ENCODE results near the gene AURKA.
"Not testable (repeated sequence)": the region's sequence is repeated elsewhere in the genome, so short reads cannot be mapped to it uniquely, and the experiment has no call there.

Gene AURKA

GRCh38 chr20:56412473-56412790, 20.4 kb upstream of the AURKA start:
- Histone ChIP-seq H3K27me3 (ENCODE audit: insufficient read depth, poor library complexity, severe bottlenecking) (no peaks in the 10 kb centered on the region), H3K4me3 (ENCODE audit: severe bottlenecking) (no peak overlapping the region), H3K36me3 (ENCODE audit: low read depth) (peaks cover 6% of the 10 kb centered on the region), H3K9me3 (ENCODE audit: severe bottlenecking) (no peaks in the 10 kb centered on the region), H3K27ac (ENCODE audit: poor library complexity, severe bottlenecking) (no peak overlapping the region), H3K4me1 (ENCODE audit: insufficient read depth, poor library complexity, severe bottlenecking) (no peaks in the 10 kb centered on the region)
- TF ChIP-seq CTCF (IDR thresholded peaks at IDR 0.05; ENCODE audit: poor library complexity, severe bottlenecking), result no peak
- DNase-seq (ENCODE audit: low spot score) (no peak), ATAC-seq (ENCODE audit: low read depth) (no peak)

GRCh38 chr20:56411759-56412472, 19.9 kb upstream of the AURKA start, which contains the start of gene CASS4:
Gene CASS4 (plus strand): TSS chr20:56412260. CDS start chr20:56412459, 199 bp downstream.
- no peak within 1 kb of the TSS for H3K4me3 ChIP-seq (ENCODE audit: severe bottlenecking)
- peak; percentile 24; the same call in 2 of the 3 replicates for ATAC-seq (ENCODE audit: low read depth)

GRCh38 chr20:56411287-56411686, 19.3 kb upstream of the AURKA start:
- not testable (repeated sequence) for H3K27me3 ChIP-seq (ENCODE audit: insufficient read depth, poor library complexity, severe bottlenecking); DNase-seq (ENCODE audit: low spot score); H3K9me3 ChIP-seq (ENCODE audit: severe bottlenecking); H3K4me3 ChIP-seq (ENCODE audit: severe bottlenecking); ATAC-seq (ENCODE audit: low read depth); H3K27ac ChIP-seq (ENCODE audit: poor library complexity, severe bottlenecking); H3K4me1 ChIP-seq (ENCODE audit: insufficient read depth, poor library complexity, severe bottlenecking)
- H3K36me3 ChIP-seq (ENCODE audit: low read depth), result peaks cover 18% of the 10 kb centered on the region

More at GRCh38 chr20:56411759-56412472, 19.9 kb upstream of the AURKA start, which contains the start of gene CASS4:
- no peaks in the 10 kb centered on the region for H3K27me3 ChIP-seq (ENCODE audit: insufficient read depth, poor library complexity, severe bottlenecking)
- TF ChIP-seq CTCF (IDR thresholded peaks at IDR 0.05; ENCODE audit: poor library complexity, severe bottlenecking), result no peak
- peaks cover 12% of the 10 kb centered on the region for H3K36me3 ChIP-seq (ENCODE audit: low read depth)
- no peaks in the 10 kb centered on the region for H3K9me3 ChIP-seq (ENCODE audit: severe bottlenecking)
- no peak within 1 kb of the TSS for H3K27ac ChIP-seq (ENCODE audit: poor library complexity, severe bottlenecking)
- no peak for DNase-seq (ENCODE audit: low spot score)
- no peaks in the 10 kb centered on the region for H3K4me1 ChIP-seq (ENCODE audit: insufficient read depth, poor library complexity, severe bottlenecking)

GRCh38 chr20:56409956-56410355, 17.9 kb upstream of the AURKA start:
- ATAC-seq (ENCODE audit: low read depth) (no peak), DNase-seq (ENCODE audit: low spot score) (no peak)
- TF ChIP-seq CTCF (IDR thresholded peaks at IDR 0.05; ENCODE audit: poor library complexity, severe bottlenecking), result no peak
- Histone ChIP-seq H3K9me3 (ENCODE audit: severe bottlenecking) (no peaks in the 10 kb centered on the region), H3K4me3 (ENCODE audit: severe bottlenecking) (no peak overlapping the region), H3K27ac (ENCODE audit: poor library complexity, severe bottlenecking) (no peak overlapping the region), H3K36me3 (ENCODE audit: low read depth) (peaks cover 31% of the 10 kb centered on the region), H3K27me3 (ENCODE audit: insufficient read depth, poor library complexity, severe bottlenecking) (no peaks in the 10 kb centered on the region), H3K4me1 (ENCODE audit: insufficient read depth, poor library complexity, severe bottlenecking) (no peaks in the 10 kb centered on the region)

DNA sequence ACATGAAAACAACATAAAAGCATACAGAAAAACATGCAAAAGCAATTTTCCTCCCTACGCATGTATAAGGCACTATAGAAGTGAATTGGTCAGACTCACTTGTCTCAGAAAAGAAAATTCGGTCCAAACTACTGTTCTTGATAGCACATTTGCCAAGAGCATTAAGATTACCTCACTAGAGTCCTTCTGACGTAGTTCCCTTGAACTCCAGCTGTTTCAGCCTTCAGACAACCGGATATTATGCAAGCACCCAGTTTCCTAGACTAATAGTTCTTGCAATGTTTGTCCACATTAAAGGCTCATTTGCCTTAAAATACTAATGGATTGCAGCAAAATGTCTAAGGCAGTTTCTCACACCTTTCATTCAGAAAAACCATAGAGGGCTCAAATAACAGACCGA, 17.5 kb upstream of the AURKA start:
- Histone ChIP-seq H3K36me3 (ENCODE audit: low read depth) (peaks cover 36% of the 10 kb centered on the region), H3K4me3 (ENCODE audit: severe bottlenecking) (no peak overlapping the region), H3K4me1 (ENCODE audit: insufficient read depth, poor library complexity, severe bottlenecking) (no peaks in the 10 kb centered on the region), H3K9me3 (ENCODE audit: severe bottlenecking) (no peaks in the 10 kb centered on the region), H3K27ac (ENCODE audit: poor library complexity, severe bottlenecking) (no peak overlapping the region), H3K27me3 (ENCODE audit: insufficient read depth, poor library complexity, severe bottlenecking) (no peaks in the 10 kb centered on the region)
- no peak for ATAC-seq (ENCODE audit: low read depth)
- no peak for TF ChIP-seq CTCF (IDR thresholded peaks at IDR 0.05; ENCODE audit: poor library complexity, severe bottlenecking)
- no peak for DNase-seq (ENCODE audit: low spot score)

Measured in RWPE2 (cell line).